Stimulated activated CD8-positive, alpha-beta memory T cell treated with anti-CD3 and anti-CD28 coated beads, Interleukin-7, amount 100 ng/mL, for 1 hour (primary cell): ENCODE data around the gene INHBA.

Experiments
- DNase-seq, 2 donors: peaks; one replicate each; pipeline ENCODE4 v3.0.0-alpha.2; 2020; ENCODE audit warnings: low read depth in 2 of 2

The INHBA gene

DNA sequence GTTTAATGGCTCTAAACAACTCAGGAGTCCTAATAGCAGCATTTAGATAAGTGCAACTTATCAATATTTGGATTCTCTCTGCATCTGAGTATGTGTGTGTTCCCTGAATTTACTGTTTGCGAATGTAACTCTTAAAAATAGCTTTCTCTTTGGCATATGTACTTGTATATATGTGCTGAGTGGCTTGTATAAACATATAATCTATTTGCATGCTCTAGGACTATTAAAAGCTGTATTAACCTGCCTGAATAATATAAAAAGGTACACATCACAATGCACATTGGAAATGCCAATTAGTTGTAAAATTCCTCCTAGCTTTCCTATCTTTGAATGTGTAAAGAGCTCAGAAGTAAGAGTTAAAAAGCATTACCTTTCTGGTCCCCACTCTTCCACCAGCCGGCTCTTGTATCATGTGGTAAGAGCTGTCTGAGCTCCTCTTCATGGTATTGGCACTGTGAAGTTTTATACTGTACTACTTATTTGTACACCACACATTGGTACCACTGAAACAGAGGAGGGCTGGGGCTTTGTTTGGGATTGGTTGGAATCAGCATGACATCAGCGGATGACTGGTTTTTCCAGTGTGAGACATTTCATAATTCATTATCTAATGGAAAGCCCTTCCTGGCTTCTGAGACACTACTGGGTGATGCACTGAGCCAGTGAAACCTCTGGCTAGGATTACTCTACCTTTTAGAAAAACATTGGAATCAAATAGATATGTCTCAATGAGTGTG lies at the start of gene INHBA:
INHBA (minus strand) TSS at position 456 of the 737 bp plus-strand sequence. CDS start 2,716 bp downstream, outside the sequence.
- DNase-seq: no peak

DNA sequence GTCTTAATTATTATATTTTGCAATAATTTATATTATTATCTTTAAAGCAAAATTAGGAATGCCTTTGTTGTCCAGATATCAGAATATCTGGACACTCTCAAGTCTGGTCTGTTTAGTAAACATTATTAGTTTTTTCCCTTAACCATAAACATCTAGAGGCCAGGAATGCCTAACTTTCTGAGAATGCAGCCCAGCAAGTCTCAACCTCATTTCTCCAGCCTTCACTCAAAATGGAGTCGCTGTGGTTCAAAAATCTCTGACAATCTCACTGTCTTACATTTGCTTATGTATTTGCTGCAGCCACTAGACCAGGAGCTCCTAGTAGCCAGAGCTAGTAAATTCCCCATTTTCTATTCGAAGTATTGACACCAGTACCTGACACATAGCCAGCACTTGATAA lies 49.7 kb upstream of the INHBA start:
- DNase-seq: no peak

DNA sequence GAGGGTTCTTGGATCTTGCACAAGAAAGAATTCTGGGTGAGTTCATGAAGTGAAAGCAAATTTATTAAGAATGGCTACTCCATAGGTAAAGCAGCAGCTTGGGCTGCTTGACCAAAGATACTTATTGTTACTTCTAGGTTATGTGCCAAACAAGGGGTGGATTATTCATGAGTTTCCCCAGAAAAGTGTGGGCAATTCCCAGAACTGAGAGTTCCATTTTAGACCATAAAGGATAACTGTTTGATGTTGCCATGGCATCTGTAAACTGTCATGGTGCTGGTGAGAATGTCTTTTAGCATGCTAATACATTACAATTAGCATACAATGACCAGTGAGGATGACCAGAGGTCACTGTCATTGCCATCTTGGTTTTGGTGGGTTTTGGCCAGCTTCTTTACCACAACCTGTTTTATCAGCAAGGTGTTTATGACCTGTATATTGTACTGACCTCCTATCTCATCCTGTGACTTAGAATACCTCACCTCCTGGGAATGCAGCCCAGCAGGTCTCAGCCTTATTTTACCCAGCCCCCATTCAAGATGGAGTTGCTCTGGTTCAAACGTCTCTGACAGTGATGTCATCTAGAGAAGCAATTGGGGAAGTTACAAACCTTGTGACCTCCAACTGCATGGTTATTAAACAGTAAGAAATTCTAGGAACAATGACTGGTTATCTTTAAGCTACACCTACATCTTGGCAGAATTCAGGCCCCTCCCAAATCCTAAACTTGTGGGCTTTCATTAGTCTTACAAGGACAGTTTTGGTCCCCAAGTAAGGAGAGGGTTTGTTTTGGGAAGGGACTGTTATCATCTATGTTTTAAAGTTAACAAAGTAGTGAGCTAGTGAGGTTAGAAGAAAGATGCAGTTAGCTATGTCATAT lies 48.0 kb upstream of the INHBA start:
- DNase-seq: no peak

DNA sequence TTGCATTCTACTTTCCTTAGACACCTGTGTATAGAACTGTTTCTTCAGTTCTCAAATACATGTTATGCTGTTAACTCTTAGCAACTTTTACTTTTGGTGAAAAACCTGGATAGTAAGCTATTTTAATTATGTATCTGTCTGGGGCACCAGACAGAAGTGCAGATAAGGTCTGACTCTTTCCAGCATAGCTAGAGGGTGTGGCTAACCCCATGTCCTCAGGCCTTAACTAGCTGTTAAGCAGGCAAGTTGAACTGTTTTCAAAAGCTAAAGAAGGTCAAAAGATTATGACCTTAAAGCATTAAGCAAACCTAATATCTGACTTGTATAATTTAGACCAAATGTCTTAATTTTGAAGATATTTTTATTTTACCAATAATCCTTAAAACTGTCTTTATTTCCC lies 45.1 kb upstream of the INHBA start:
- no peak for DNase-seq

DNA sequence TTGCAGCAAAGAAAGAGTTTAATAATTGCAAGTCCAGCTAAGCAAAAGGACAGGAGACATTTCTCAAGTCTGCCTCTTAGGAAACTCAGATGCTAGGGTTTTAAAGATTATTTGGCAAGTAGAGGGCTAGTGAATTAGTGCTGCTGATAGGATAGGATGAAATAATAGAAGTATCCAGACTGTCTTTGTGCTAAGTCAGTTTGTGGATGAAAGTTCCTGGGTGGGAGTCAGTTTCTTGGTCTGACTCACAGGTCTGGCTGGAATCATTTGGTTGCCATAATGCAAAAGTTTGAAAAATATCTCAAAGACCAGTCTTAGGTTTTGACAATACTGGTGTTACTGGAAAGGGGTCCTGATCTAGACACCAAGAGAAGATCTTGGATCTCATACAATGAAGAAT lies 42.6 kb upstream of the INHBA start:
- DNase-seq: no peak

DNA sequence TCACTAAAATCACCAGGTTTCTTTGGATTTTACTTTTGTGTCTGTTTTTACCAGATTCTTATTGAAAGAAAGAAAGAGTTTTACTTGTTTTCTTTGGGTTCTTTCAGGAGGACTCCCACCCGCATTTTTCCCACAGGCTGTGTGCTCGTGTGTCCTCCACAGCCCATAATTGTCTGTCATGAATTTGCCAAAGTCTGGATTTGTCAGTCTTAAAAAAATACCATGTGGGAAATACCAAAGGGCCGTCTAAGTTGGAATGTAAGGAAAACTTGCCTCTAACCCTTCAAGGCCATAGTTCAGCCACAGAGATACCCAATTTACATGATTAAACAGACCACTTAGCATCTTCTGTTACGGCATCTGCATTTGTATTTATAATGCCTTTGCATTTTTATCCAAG lies 41.3 kb upstream of the INHBA start:
- no peak for DNase-seq

DNA sequence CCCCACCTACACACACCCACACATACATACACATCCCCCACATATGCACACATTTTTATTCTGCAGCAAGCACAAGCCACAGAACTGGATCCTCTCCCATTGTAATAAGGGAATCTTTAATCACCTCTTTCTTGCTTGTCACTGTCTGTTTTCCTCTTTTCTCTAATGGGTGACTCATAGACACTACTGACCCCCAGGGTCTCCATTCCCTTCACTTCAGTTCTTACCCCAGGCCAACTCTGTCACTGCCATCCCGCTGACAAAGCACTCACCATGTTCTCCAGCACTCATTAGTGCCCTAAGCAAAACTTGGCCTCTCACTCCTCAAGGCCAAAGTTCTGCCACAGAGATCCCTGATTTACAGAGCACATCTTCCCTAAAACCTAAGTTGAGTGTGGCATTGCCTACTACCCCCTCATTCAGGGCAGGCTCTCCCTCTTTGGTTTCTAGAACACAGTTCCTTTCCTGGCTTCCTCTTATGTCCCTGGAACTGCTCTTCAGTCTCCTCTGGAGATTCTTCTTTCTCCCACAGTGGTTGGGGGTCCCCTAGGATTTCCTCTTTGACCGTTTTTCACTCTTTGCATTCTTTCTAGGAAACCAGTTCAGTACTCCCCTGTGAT lies 39.6 kb upstream of the INHBA start:
- no peak for DNase-seq

DNA sequence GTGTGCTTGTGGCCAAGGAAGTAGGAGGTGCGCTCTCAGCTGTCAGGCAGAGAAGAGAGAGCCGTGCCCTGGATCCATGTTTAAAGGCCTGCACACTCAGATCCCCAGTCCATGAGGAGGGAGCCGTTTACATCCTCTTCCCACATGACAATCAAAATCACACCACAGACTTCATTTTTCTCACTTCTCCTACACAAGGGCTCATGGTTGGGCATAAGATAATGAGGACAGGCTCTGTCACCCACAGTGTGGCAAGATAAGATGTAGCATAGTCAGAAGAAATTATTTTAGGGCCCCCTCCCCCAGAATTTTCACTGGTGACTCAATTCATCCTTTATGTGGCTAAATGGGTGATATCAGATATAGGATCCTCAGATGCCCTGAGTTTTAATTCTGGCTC lies 35.9 kb upstream of the INHBA start:
- DNase-seq: no peak

DNA sequence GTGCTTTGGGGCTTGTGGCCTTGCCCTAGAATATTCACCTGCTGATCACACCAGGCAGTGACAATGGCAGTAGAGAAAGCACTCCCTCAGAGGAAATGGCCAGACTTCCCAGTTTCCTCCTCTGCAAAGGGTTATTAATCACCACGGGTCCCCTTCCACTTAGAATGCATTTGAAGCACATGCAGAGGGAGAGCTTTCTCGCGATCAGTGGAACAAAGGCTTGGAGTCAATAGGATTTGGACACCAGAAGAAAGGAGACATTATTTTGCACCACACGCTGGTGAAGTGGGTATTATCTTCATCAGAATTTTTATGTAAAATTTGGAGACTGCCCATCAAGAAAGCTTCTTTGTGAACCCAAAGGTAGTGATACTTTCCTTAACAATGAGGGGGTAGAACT lies 35.4 kb upstream of the INHBA start:
- DNase-seq: no peak

DNA sequence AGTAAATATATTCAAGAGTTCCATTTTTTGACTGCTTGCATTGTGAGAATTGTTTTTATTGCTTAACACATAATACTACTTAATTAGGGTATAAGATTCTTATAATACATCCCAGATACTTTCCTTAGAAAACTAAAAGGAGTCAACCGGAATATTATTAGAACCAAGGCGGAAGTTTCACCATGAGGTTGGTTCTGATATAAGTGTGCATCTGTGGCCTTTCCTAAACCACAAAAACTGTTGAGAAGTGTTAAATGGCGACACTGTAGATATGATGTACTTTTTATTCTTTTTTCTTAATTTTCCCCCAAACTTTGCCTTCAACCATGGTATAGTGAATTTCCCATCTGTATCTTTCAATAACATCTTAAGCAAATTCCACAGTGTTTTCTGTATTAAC lies 32.3 kb upstream of the INHBA start:
- DNase-seq: no peak

DNA sequence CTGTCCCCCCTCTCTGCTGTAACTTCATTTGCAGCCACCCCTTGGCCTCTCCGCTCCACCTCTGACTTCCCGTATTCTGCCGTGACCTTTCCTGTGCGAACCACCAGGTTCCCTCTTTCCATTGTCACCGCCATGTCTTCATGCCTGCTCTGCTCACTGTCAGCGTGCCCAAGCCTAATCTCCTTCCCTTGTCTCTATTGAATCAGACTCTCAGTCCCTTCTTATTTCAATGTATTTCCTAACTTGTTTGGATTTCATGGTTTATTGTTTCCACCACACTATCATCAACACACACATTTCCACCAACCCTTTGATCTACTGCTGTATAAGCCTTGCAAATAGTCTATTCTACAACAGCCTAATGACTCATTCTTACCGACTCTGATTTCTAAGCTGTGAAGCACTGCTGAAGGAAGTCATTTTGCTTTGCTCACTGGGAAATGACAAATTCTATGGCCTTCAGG lies 30.0 kb upstream of the INHBA start:
- DNase-seq: no peak

DNA sequence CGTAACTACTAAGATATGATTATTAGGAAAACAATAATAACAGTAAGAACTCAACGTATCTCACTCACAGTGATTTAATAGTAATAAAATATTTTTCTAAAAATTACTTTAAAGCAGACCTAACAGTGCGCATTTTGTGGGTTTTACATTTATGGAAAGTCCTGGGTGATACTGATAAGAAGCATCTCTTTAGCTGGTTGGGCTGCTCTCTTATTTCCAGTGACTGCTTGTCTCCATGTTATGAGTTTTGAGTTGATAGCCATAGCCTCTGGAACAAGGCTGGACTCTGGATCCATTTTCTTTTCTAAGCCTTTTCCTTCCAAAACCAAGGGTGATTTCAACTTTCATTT lies 29.5 kb upstream of the INHBA start:
- DNase-seq: no peak

DNA sequence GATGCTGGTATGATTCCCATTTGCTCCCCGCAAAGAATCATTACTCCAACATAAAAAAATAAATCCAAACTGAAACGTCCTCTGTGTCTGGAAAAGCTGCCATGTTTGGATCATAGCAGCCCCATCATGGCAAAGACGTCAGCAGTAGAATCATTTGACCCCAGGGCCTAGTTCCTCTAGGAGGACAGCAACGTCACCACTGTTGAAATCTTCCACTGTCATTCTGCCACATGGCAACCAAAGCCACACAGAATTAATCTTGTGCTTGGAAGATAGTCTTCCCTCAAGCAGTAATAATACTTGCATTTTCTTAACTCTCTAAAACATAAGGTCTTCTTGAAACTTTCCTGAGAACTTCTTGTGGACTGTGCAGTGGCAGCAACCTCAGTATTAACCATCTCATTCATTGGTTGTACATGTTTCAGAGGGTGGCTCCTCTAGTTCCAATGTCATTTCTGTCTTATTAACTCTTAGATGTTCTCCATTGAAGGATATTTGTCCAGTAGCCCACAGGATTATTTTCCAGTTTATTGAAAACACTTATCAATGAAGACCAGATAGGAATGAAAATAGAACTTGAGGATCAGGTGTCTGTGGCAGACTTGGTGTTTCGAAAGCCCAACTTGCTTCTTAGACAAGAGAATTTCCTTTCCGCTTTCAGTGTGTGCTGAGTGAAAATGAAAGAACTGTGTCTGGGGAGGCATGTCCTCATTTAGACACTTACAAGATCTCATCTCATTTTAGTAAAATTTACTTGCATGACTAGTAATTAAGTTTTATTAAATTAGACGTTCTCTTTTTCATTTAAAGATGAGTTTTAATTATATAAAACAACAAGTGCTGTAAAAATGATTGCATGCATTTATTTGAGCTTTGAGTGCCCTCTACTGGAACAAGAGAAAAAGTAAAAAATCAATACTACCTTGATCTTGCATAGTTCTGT lies 28.9 kb upstream of the INHBA start:
- no peak for DNase-seq

DNA sequence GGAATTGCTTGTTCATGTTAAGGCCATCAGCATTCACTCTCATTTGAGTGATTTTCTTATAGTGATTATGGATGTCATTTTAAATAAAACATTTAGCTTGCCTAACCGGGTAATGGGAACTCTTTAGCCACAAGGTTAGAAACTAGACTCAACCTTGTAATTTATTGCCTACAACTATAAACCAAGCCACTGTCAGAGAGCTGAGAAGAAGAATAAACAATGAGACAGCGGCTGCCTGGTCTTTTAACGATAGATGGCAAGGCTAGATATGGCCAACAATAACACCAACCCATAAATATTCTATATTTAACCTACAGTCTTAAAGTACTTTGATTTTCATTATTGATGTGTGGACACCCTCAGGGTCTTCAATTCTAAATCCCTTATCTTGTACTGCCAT lies 27.8 kb upstream of the INHBA start:
- DNase-seq: no peak

DNA sequence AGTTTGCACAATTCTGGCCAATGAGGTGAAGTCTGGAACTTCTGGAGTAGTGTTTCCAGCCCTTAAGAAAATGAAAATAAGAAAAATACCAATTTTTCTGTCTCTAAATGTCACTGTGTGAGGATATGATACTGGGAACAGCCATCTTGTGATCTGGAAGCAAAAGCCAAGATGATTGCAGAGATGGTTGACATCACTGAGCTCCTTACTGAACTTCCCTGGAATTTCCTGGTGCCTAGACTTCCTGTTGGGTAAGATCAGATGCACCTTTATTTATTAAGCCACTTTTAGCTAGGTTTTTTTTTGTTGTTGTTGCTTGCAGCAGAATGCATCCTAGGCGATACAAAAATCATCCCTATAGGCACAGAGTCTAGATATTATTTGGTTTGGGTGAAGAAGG lies 27.3 kb upstream of the INHBA start:
- no peak for DNase-seq

DNA sequence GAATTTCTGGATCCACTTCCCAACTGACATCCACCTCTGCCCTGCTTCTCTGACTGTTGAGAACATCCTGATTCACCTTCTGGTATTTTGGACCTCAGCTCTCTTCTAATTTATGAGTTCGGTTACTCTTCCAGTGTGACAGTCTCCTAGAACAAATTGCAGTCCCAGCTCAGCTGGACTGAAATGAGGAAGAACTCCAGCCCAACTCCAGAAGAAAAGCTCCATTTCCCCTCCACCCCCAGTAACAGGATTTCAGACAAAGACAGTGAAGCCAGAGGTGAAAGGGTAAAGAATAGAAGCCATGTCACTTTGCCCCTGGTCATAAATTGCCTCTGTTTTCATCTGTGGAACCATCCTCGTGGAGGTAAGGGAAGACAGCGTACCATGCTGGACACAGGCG lies 26.2 kb upstream of the INHBA start:
- no peak for DNase-seq

DNA sequence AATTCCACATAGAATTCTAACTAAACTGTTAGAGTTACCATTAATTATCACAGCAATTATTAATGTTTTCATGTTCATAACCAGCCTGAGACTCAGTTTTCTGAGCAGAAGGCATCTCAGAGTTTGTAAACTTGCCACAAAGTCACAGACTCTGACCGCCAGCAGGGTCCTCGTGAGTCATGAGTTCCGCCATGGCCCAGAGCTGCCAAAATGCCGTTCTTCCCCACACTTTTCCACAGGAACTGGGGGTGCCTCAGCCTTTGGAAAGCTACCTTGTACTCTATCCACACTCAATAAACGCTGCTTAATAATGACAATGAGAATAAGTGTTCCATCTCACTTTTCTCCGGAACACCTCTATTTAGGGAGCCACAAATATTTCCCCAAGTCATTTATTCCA lies 22.1 kb upstream of the INHBA start:
- no peak for DNase-seq

DNA sequence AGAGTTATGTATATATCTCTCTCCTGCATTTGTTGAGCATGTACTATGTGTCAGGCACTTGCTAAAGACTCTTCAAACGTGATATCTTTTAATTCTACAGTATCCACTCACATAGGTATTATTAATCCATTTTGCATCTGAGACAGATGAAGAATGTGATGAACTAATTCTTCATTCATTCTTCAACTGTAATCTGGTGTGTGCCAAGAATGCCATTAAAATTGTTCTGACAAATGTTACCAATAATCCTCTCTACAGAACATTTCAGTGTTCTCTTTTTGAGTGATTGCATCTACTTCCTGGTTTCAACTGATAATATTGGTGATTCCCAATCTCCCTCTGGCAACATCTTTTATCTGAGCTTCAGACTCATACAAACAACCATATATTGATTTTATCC lies 18.0 kb upstream of the INHBA start:
- DNase-seq: no peak

DNA sequence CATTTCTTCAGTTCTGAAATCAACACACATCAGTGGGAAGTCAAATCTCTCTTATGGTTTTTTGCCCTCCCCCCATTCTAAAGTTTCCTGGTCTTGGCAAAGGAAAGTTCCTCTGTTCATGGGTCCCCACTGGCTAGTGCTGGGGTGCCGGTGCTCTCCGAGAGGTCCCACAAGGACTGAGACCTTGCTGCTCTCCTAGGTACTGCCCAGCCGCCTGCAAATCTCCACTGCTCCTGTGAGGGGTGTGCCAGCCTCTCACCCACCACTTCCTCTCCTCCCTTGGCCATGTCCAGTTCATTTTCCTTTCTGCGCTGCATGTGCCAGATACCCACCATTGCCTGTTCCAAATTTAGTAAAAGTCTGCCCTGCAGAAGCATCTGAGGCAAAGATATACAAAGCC lies 17.2 kb upstream of the INHBA start:
- DNase-seq: no peak

DNA sequence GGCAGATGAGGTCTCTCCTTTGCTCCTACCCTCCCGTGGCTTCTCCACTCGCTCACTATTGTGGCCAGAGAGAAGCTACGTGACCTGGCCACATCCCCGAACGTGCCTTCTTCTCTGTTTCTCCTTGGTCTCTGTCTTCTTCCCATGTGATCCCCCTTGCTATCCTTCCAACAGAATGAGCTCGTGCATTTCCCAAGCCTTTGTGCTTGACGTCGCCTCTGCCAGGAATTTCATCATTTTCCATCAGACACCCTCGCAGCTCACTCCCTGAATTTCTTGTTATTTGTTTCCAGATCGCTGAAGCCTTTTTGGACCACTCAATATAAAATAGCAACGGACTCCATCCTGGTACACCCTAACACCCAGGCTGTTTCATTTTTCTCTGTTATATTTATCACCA lies 13.8 kb upstream of the INHBA start:
- DNase-seq: no peak

DNA sequence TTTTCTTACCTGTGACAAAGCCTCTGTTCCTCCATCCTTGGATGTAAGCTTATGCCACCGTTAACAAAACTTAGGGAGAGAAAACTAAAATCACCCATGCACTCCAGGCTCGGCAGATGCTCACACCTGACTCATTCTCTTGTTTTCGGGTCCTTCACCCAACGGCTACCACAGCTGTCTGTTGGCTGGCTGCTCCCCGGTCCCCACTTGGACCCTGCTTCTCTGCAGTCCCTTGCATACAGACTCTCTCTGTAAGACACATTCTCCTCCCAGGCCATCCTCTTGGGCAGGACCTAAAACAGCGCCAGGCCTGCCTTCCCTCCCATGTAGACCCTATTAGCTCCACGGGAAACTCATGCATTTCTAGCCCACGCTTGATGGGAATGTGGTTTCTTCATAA lies 12.1 kb upstream of the INHBA start:
- no peak for DNase-seq
